ENCODE measurements around the gene CCPG1. TPM values are rescaled to one million over a fixed set of nuclear protein-coding genes. Genes with fewer than 3 reads are reported as not detected.

CCPG1 gene
- total RNA-seq, 2 experiments from 2014 or later: 9.2 to 32.6 TPM

DNA sequence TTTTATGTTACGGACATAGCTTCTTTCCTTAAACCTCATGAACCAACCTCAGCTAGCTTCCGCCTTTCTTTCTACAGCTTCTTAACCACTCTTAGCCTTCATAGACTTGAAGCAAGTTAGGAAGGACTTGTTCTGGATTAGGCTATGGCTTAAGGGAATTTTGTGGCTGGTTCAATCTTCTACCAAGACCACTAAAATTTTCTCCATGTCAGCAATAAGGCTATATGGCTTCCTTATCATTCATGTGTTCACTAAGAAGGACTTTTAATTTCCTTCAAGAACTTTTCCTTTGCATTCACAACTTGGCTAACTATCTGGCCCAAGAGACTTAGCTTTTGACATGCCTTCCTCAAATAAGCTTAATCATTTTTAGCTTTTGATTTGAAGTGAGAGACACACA lies 24.5 kb downstream of the CCPG1 start:
- Histone ChIP-seq H3K4me3 (ENCODE audit: low read depth, low read length, poor library complexity, severe bottlenecking) (no peak overlapping the region), H3K9me2 (ENCODE audit: insufficient read depth, low read length) (no peaks in the 10 kb centered on the region), H3K4me2 (ENCODE audit: low read length) (no peak overlapping the region), H3K36me3 (ENCODE audit: insufficient read depth, low read length) (peaks cover 13% of the 10 kb centered on the region), H4K20me1 (ENCODE audit: insufficient read depth, low read length) (no peaks in the 10 kb centered on the region), H2AFZ (ENCODE audit: low read length) (no peak overlapping the region), H3K9me3 (ENCODE audit: low read length) (no peaks in the 10 kb centered on the region), H3K27ac (ENCODE audit: low read depth, low read length, poor library complexity, severe bottlenecking) (no peak overlapping the region), H3K79me2 (ENCODE audit: insufficient read depth, low read depth, low read length) (no peaks in the 10 kb centered on the region), H3K4me1 (ENCODE audit: insufficient read depth, low read length, poor library complexity, severe bottlenecking) (no peaks in the 10 kb centered on the region)
- ChIA-PET POLR2A (interaction anchor here (0.6 to 1.7 kb wide), 5 partner anchors 9 to 76 kb away, joined by 3 to 5 read pairs (median 4); no protein-coding TSS in a partner anchor), CTCF (ENCODE audit: unreplicated experiment) (no interaction called here)
- TF ChIP-seq EZH2phosphoT487 (IDR thresholded peaks at IDR 0.05; ENCODE audit: borderline replicate concordance, low read depth, low read length) (no peak), CTCF (conservative IDR thresholded peaks at IDR 0.05; ENCODE audit: low read length) (no peak)
- no TSS peak for BruUV-seq (replicated peaks)
- intact Hi-C loops (cut with micrococcal nuclease; ENCODE audit: unreplicated experiment): no loop called here
- DNase-seq (ENCODE audit: low spot score): no peak

DNA sequence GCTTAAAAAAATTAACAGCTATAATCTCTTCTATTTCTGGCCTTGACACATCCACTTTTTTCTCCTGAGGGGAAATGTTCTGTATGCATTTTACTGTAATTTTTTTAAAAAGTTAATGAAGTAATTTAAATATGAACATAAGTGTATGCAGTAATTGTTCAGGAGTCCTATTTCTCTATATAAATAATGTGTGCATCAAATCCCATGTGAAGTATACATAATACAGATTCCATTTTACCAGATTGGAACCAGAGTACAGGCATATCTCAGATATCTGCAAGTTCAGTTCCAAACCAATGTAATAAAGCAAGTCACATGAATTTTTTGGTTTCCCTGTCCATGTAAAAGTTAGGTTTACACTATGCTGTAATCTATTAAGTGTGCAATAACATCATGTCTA lies 26.6 kb downstream of the CCPG1 start:
- intact Hi-C loops (cut with micrococcal nuclease; ENCODE audit: unreplicated experiment): no loop called here
- no peak for DNase-seq (ENCODE audit: low spot score)
- no peak overlapping the region for H3K27ac ChIP-seq (ENCODE audit: low read depth, low read length, poor library complexity, severe bottlenecking)
- no peaks in the 10 kb centered on the region for H3K9me2 ChIP-seq (ENCODE audit: insufficient read depth, low read length)
- no peaks in the 10 kb centered on the region for H4K20me1 ChIP-seq (ENCODE audit: insufficient read depth, low read length)
- no peaks in the 10 kb centered on the region for H3K9me3 ChIP-seq (ENCODE audit: low read length)
- TF ChIP-seq CTCF (conservative IDR thresholded peaks at IDR 0.05; ENCODE audit: low read length) (no peak), EZH2phosphoT487 (IDR thresholded peaks at IDR 0.05; ENCODE audit: borderline replicate concordance, low read depth, low read length) (no peak)
- ChIA-PET CTCF (ENCODE audit: unreplicated experiment) (no interaction called here), POLR2A (no interaction called here)
- peaks cover 27% of the 10 kb centered on the region for H3K36me3 ChIP-seq (ENCODE audit: insufficient read depth, low read length)
- H3K4me3 ChIP-seq (ENCODE audit: low read depth, low read length, poor library complexity, severe bottlenecking): no peak overlapping the region
- no peaks in the 10 kb centered on the region for H3K4me1 ChIP-seq (ENCODE audit: insufficient read depth, low read length, poor library complexity, severe bottlenecking)
- no peaks in the 10 kb centered on the region for H3K79me2 ChIP-seq (ENCODE audit: insufficient read depth, low read depth, low read length)
- no TSS peak for BruUV-seq (replicated peaks)
- H3K4me2 ChIP-seq (ENCODE audit: low read length): no peak overlapping the region
- H2AFZ ChIP-seq (ENCODE audit: low read length): no peak overlapping the region

DNA sequence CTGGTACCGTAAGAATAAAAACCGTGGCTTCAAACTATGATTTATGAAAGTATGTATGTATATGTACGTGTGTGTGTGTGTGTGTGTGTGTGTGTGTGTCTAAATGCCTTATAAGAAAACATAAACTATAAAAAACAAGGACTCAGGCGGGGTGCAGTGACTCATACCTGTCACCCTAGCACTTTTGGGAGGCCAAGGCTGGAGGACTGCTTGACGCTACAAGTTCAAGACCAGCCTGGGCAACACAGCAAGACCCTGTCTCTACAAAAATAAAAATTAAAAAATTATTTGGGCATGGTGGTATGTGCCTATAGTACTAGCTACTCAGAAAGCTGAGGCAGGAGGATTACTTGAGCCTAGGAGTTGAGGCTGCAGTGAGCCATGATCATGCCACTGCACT lies 29.1 kb downstream of the CCPG1 start:
- BruUV-seq (replicated peaks): no TSS peak
- TF ChIP-seq CTCF (conservative IDR thresholded peaks at IDR 0.05; ENCODE audit: low read length): no peak
- TF ChIP-seq EZH2phosphoT487 (IDR thresholded peaks at IDR 0.05; ENCODE audit: borderline replicate concordance, low read depth, low read length): no peak
- H3K4me3 ChIP-seq (ENCODE audit: low read depth, low read length, poor library complexity, severe bottlenecking): no peak overlapping the region
- no peaks in the 10 kb centered on the region for H3K9me3 ChIP-seq (ENCODE audit: low read length)
- H3K36me3 ChIP-seq (ENCODE audit: insufficient read depth, low read length): peaks cover 37% of the 10 kb centered on the region; the same call in 1 of the 2 replicates
- H3K79me2 ChIP-seq (ENCODE audit: insufficient read depth, low read depth, low read length): no peaks in the 10 kb centered on the region
- no peak overlapping the region for H3K4me2 ChIP-seq (ENCODE audit: low read length)
- no peaks in the 10 kb centered on the region for H4K20me1 ChIP-seq (ENCODE audit: insufficient read depth, low read length)
- H2AFZ ChIP-seq (ENCODE audit: low read length): no peak overlapping the region
- H3K4me1 ChIP-seq (ENCODE audit: insufficient read depth, low read length, poor library complexity, severe bottlenecking): no peaks in the 10 kb centered on the region
- no peak for DNase-seq (ENCODE audit: low spot score)
- ChIA-PET POLR2A (interaction anchor here (1.0 kb wide), 1 partner anchor 16 kb away, joined by 3 read pairs; no protein-coding TSS in a partner anchor), CTCF (ENCODE audit: unreplicated experiment) (no interaction called here)
- intact Hi-C loops (cut with micrococcal nuclease; ENCODE audit: unreplicated experiment): no loop called here
- H3K9me2 ChIP-seq (ENCODE audit: insufficient read depth, low read length): no peaks in the 10 kb centered on the region
- no peak overlapping the region for H3K27ac ChIP-seq (ENCODE audit: low read depth, low read length, poor library complexity, severe bottlenecking)

Data from OCI-LY7 (cell line).